ENCODE measurements around the gene BCL2L2.
"Not testable (repeated sequence)": the region's sequence is repeated elsewhere in the genome, so short reads cannot be mapped to it uniquely, and the experiment has no call there.

Gene BCL2L2

GRCh38 chr14:23269193-23269592, 37.4 kb upstream of the BCL2L2 start:
- no peak for TF ChIP-seq TOX (CRISPR knock-in tag; IDR thresholded peaks at IDR 0.05; ENCODE audit: borderline replicate concordance)
- TF ChIP-seq SNAI2 (CRISPR knock-in tag; IDR thresholded peaks at IDR 0.05) = no peak
- no peak for TF ChIP-seq ZNF70 (CRISPR knock-in tag; IDR thresholded peaks at IDR 0.05)
- no peak for TF ChIP-seq OSR1 (CRISPR knock-in tag; IDR thresholded peaks at IDR 0.05)
- no peak for TF ChIP-seq ISL1 (CRISPR knock-in tag; IDR thresholded peaks at IDR 0.05)
- TF ChIP-seq TCF4 (CRISPR knock-in tag; IDR thresholded peaks at IDR 0.05; ENCODE audit: borderline replicate concordance) = no peak
- no peak for TF ChIP-seq TSHZ2 (CRISPR knock-in tag; IDR thresholded peaks at IDR 0.05)
- no peak for TF ChIP-seq RARB (CRISPR knock-in tag; IDR thresholded peaks at IDR 0.05)
- TF ChIP-seq ZNF8 (CRISPR knock-in tag; IDR thresholded peaks at IDR 0.05) = no peak
- TF ChIP-seq ZNF565 (CRISPR knock-in tag; conservative IDR thresholded peaks at IDR 0.05; ENCODE audit: low read depth) = no peak
- ATAC-seq = no peak

GRCh38 chr14:23275412-23275811, 31.2 kb upstream of the BCL2L2 start:
- ATAC-seq = no peak
- TF ChIP-seq GLIS3 (CRISPR knock-in tag; IDR thresholded peaks at IDR 0.05) (no peak), CSDC2 (CRISPR knock-in tag; IDR thresholded peaks at IDR 0.05) (no peak), ZFP3 (CRISPR knock-in tag; IDR thresholded peaks at IDR 0.05) (no peak)

GRCh38 chr14:23277189-23277588, 29.4 kb upstream of the BCL2L2 start:
- no peak for ATAC-seq
- TF ChIP-seq CREB5 (CRISPR knock-in tag; IDR thresholded peaks at IDR 0.05; ENCODE audit: low read depth) (no peak), TOX (CRISPR knock-in tag; IDR thresholded peaks at IDR 0.05; ENCODE audit: borderline replicate concordance) (no peak), SNAI2 (CRISPR knock-in tag; IDR thresholded peaks at IDR 0.05) (no peak), ZC3H10 (CRISPR knock-in tag; IDR thresholded peaks at IDR 0.05) (no peak), ZNF8 (CRISPR knock-in tag; IDR thresholded peaks at IDR 0.05) (no peak), PPARA (CRISPR knock-in tag; IDR thresholded peaks at IDR 0.05; ENCODE audit: borderline replicate concordance) (no peak), ISL1 (CRISPR knock-in tag; IDR thresholded peaks at IDR 0.05) (no peak), ZNF70 (CRISPR knock-in tag; IDR thresholded peaks at IDR 0.05) (no peak), TSHZ2 (CRISPR knock-in tag; IDR thresholded peaks at IDR 0.05) (no peak), TCF4 (CRISPR knock-in tag; IDR thresholded peaks at IDR 0.05; ENCODE audit: borderline replicate concordance) (no peak), POU6F1 (CRISPR knock-in tag; IDR thresholded peaks at IDR 0.05; ENCODE audit: borderline replicate concordance, low read depth) (no peak), RARB (CRISPR knock-in tag; IDR thresholded peaks at IDR 0.05) (no peak), ESRRG (CRISPR knock-in tag; IDR thresholded peaks at IDR 0.05) (no peak), CSDC2 (CRISPR knock-in tag; IDR thresholded peaks at IDR 0.05) (no peak), GLIS3 (CRISPR knock-in tag; IDR thresholded peaks at IDR 0.05) (no peak), BACH2 (CRISPR knock-in tag; IDR thresholded peaks at IDR 0.05; ENCODE audit: borderline replicate concordance) (no peak), OSR1 (CRISPR knock-in tag; IDR thresholded peaks at IDR 0.05) (no peak), ZFP30 (CRISPR knock-in tag; IDR thresholded peaks at IDR 0.05) (no peak), ZNF565 (CRISPR knock-in tag; conservative IDR thresholded peaks at IDR 0.05; ENCODE audit: low read depth) (no peak)

GRCh38 chr14:23277928-23278327, 28.7 kb upstream of the BCL2L2 start:
- ATAC-seq = not testable (repeated sequence)
